K562 (cell line): ENCODE results near the gene LRMDA. TPM values are rescaled to one million over a fixed set of nuclear protein-coding genes. Genes with fewer than 3 reads are reported as not detected.

Experiments used
- ATAC-seq: fragments of 200-7000 bp; cut with Tn5 transposase; 3 replicates; pipeline ENCODE4 v1.9.1; 2020; ENCODE audit warnings: moderate library complexity
- BruUV-seq: library from RNA; stranded (reverse); fragments of 400-500 nt; replicated peaks from 2 replicates; lab custom pipeline; 2021; lab: Mats Ljungman, UMichigan
- CTCF ChIA-PET: fragments of 300-600 bp; formaldehyde crosslinking; extraction: SDS; loops from one replicate; lab custom pipeline; 2021; ENCODE audit warnings: low intra/inter-chr PET ratio; lab: Yijun Ruan, JAX
- POLR2A ChIA-PET: fragments of 300-600, 350-650 bp; sonication (Branson Sonifier 250); formaldehyde crosslinking; extraction: SDS; loops from one replicate; lab custom pipeline; 2021; ENCODE audit warnings: antibody characterized with exemption, inconsistent platforms; lab: Yijun Ruan, JAX
- DNase-seq, 4 experiments: peaks; one replicate each; pipeline versions ENCODE4 v3.0.0 to v3.0.0-alpha.2; 2011 to 2018; ENCODE audit warnings: low spot score in 3 of 4, mixed read lengths in 3 of 4; ENCODE audit errors: extremely low read depth in 1 of 4
- FAIRE-seq: peaks from 2 replicates; lab custom pipeline; 2011; peaks lifted over from hg19 to GRCh38; lab: Jason Lieb, UNC
- H2AFZ ChIP-seq: 2 replicates; pipeline ENCODE4 v1.6.0; 2011; ENCODE audit warnings: low read depth, low read length, control low read depth, inconsistent platforms
- H3K27ac ChIP-seq: fragments of 200-600 bp; 3 replicates; pipeline ENCODE4 v1.8.0; 2011; ENCODE audit warnings: low read depth, mild to moderate bottlenecking, control low read depth, inconsistent platforms, low read length, moderate library complexity, mixed read lengths; ENCODE audit errors: extremely low read depth
- H3K27me3 ChIP-seq, 2 experiments: fragments of 300-600 bp in 1 of 2; 2 replicates in 1 of 2; 3 replicates in 1 of 2; pipeline versions ENCODE4 v1.6.0 to v1.8.0; 2011; ENCODE audit warnings: inconsistent platforms in 2 of 2, low read length in 2 of 2, mild to moderate bottlenecking in 1 of 2, mixed read lengths in 1 of 2, moderate library complexity in 1 of 2; ENCODE audit not compliant: control insufficient read depth in 2 of 2, insufficient read depth in 2 of 2
- H3K36me3 ChIP-seq: fragments of 300-600 bp; 3 replicates; pipeline ENCODE4 v1.8.0; 2011; ENCODE audit warnings: mild to moderate bottlenecking, low read length, inconsistent platforms; ENCODE audit not compliant: control insufficient read depth, insufficient read depth
- H3K4me1 ChIP-seq, 2 experiments: fragments of 200-600 bp in 1 of 2; replicated peaks in 1 of 2; 2 replicates in 1 of 2; 3 replicates in 1 of 2; pipeline versions ENCODE4 v1.5.1 to v1.8.0; 2011; ENCODE audit warnings: inconsistent platforms in 2 of 2, low read length in 2 of 2, mild to moderate bottlenecking in 1 of 2, mixed read lengths in 1 of 2, moderate library complexity in 1 of 2; ENCODE audit not compliant: control insufficient read depth in 2 of 2, insufficient read depth in 2 of 2
- H3K4me2 ChIP-seq: 2 replicates; pipeline ENCODE4 v1.6.1; 2011; ENCODE audit warnings: low read length, control low read depth, inconsistent platforms, mixed read lengths; ENCODE audit not compliant: insufficient read depth
- H3K4me3 ChIP-seq: fragments of 200-600 bp; sonication (generic), shearing (Covaris generic); 2 replicates; pipeline ENCODE4 v1.5.1; 2016; ENCODE audit warnings: control low read depth, inconsistent platforms
- H3K79me2 ChIP-seq: fragments of 200-600 bp; 3 replicates; pipeline ENCODE4 v1.8.0; 2011; ENCODE audit warnings: low read length, inconsistent platforms; ENCODE audit not compliant: control insufficient read depth, insufficient read depth
- H3K9ac ChIP-seq, 2 experiments: 2 replicates each; pipeline versions ENCODE4 v1.6.0 to v1.6.1; 2011; ENCODE audit warnings: low read depth in 2 of 2, low read length in 2 of 2, control low read depth in 1 of 2, inconsistent platforms in 1 of 2, mild to moderate bottlenecking in 1 of 2, mixed read lengths in 1 of 2; ENCODE audit not compliant: insufficient read depth in 1 of 2
- H3K9me1 ChIP-seq: one replicate; pipeline ENCODE4 v1.6.0; 2011; ENCODE audit warnings: inconsistent platforms, mild to moderate bottlenecking, low read length, moderate library complexity; ENCODE audit not compliant: control insufficient read depth, insufficient read depth
- H3K9me3 ChIP-seq: replicated peaks from 2 replicates; pipeline ENCODE4 v1.5.1; 2011; ENCODE audit warnings: low read depth, low read length, inconsistent platforms; ENCODE audit not compliant: control insufficient read depth, insufficient read depth
- H4K20me1 ChIP-seq: replicated peaks from 2 replicates; pipeline ENCODE4 v1.6.1; 2011; ENCODE audit warnings: low read length, inconsistent platforms, mixed read lengths; ENCODE audit not compliant: control insufficient read depth, insufficient read depth
- MAFG ChIP-seq: fragments of 450-650 bp; conservative IDR thresholded peaks from 2 replicates; pipeline ENCODE4 v1.6.1; 2016; ENCODE audit warnings: missing genetic modification characterization, missing compliant biosample characterization
- RBM15 ChIP-seq: fragments of 200-400 bp; formaldehyde crosslinking; IDR thresholded peaks from 2 replicates; pipeline ENCODE4 v1.6.1; 2018; ENCODE audit warnings: mild to moderate bottlenecking, low read length, moderate library complexity; ENCODE audit not compliant: insufficient read depth
- RBM25 ChIP-seq: fragments of 200-400 bp; formaldehyde crosslinking; IDR thresholded peaks from 2 replicates; pipeline ENCODE4 v1.6.1; 2018; ENCODE audit warnings: low read length, low read depth, moderate library complexity; ENCODE audit not compliant: severe bottlenecking
- RFX7 ChIP-seq: fragments of 250-450 bp; sonication (Bioruptor Pico); IDR thresholded peaks from 2 replicates; pipeline ENCODE4 v1.5.1; 2021; ENCODE audit warnings: mild to moderate bottlenecking
- SIRT6 ChIP-seq: IDR thresholded peaks from one replicate; pipeline ENCODE4 v1.6.1; 2012; ENCODE audit warnings: low read depth, mild to moderate bottlenecking, control low read depth, inconsistent platforms, low read length, moderate library complexity
- ZKSCAN1 ChIP-seq: fragments of 150-350 bp; IDR thresholded peaks from 2 replicates; pipeline ENCODE4 v1.6.1; 2016; ENCODE audit warnings: low read depth, low read length
- ZNF175 ChIP-seq: fragments of 200-800 bp; sonication (Bioruptor generic); IDR thresholded peaks from 2 replicates; pipeline ENCODE4 v1.6.1; 2016; ENCODE audit warnings: low read depth, mild to moderate bottlenecking, missing genetic modification characterization, missing compliant biosample characterization
- WGBS: fragments of 100-300 bp; shearing (Covaris generic); methylation state at CpG from one replicate; pipeline ENCODE4 v1.1.6; 2016; ENCODE audit warnings: low coverage, mixed read lengths; ENCODE audit not compliant: insufficient coverage; ENCODE audit errors: missing lambda C conversion rate; 5-methylcytosine and 5-hydroxymethylcytosine counted together
- in situ Hi-C: fragments of 300-500 bp; cut with MboI; formaldehyde crosslinking; loops from 4 replicates; pipeline ENCODE4 v1.15.0; 2018; ENCODE audit warnings: inconsistent platforms, mixed read lengths
- intact Hi-C: fragments of 100-400 bp; cut with micrococcal nuclease; formaldehyde crosslinking; loops from 2 replicates; pipeline ENCODE4 v1.14.2; 2022
- polyA plus RNA-seq, 8 experiments: library from polyadenylated mRNA; depleted of rRNA in 4 of 8; stranded (reverse) in 5 of 8; unstranded in 3 of 8; fragments of >200 nt; fragmentation: Nextera tagmentation in 2 of 8; fragmentation: Illumina TruSeq in 1 of 8; extraction: Ambion mirVana in 2 of 8; extraction: Trizol in 1 of 8; gene quantifications; 2 replicates each; pipeline versions ENCODE4 v1.2.1 to v1.2.3, GENCODE V29; 2011 to 2014; ENCODE audit warnings: inconsistent platforms in 1 of 8, missing spikeins in 1 of 8
- total RNA-seq, 7 experiments: library from RNA; depleted of rRNA in 6 of 7; stranded (reverse); fragments of >200 nt in 6 of 7; fragmentation: Illumina TruSeq in 2 of 7; extraction: Trizol in 2 of 7; gene quantifications; 2 replicates each; pipeline versions ENCODE4 v1.2.1 to v1.2.3, GENCODE V29; 2011 to 2021; ENCODE audit warnings: low replicate concordance in 1 of 7
- TF ChIP-seq, protein P1 (sequence below): sonication (generic); formaldehyde crosslinking; IDR thresholded peaks from 2 replicates; pipeline ENCODE4 v1.5.0; 2020; ENCODE audit warnings: missing genetic modification reagents
- TF ChIP-seq, protein P2 (sequence below): sonication (generic); formaldehyde crosslinking; IDR thresholded peaks from 2 replicates; pipeline ENCODE4 v1.8.1; 2022; ENCODE audit warnings: missing genetic modification reagents
- TF ChIP-seq, protein P3 (sequence below), 2 experiments: fragments of 450-650 bp in 1 of 2; sonication (generic) in 1 of 2; formaldehyde crosslinking in 1 of 2; IDR thresholded peaks; 2 replicates each; pipeline versions ENCODE4 v1.7.1 to v1.9.0; 2016 to 2022; ENCODE audit warnings: inconsistent platforms in 1 of 2, mild to moderate bottlenecking in 1 of 2, missing genetic modification reagents in 1 of 2

LRMDA gene
- total and polyA plus RNA-seq, 9 of the 15 experiments (the other 6 are each of a cell fraction or from before 2014, with no cell fraction given), result 0.25 TPM; not detected in 8

DNA sequence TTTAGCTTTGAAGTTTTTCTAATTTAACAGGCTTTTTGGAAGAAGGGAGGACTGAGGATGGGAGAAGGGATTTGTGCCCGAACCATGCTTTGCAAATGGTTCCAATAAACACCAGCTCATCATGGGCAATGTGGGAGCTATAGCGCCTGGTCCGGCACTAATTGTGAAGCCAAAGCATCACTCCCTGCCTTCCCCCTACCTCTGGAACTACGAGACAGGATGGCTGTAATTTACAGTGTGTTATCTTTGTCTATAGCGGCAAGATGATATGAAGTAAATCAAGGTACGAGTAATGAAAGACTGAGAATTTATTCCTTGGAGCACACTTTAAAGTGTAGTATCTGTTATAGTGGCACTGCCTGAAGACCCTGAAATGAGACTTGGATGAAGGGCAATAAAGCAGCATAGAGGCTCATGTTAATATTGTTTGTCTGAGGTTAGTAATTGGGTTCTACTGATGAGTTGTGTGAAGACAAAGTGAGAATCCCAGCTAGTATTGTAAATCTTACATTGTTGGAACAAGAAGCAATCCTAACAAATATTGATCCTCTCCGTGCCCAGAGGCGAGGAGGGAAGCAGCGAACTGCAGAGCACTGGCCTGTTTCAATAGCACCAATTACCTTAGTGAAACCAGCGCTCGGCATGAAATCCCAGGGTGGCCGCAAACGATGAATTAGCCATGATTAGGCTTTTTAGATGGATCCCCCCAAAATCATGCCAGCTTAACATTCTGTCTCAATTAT is 507.1 kb downstream of the LRMDA start:
- DNase-seq (no peak), FAIRE-seq (no peak), ATAC-seq (no peak)
- Histone ChIP-seq H3K79me2 (no peaks in the 10 kb centered on the region), H3K9me3 (no peaks in the 10 kb centered on the region), H4K20me1 (no peaks in the 10 kb centered on the region), H3K36me3 (no peaks in the 10 kb centered on the region), H3K4me1 (no peaks in the 10 kb centered on the region), H3K9me1 (no peaks in the 10 kb centered on the region), H2AFZ (no peak overlapping the region), H3K27ac (no peak overlapping the region), H3K4me3 (no peak overlapping the region), H3K27me3 (no peaks in the 10 kb centered on the region), H3K9ac (no peak overlapping the region), H3K4me2 (no peak overlapping the region)
- intact Hi-C loops (no loop called here), in situ Hi-C loops (no loop called here)
- no TSS peak for BruUV-seq
- POLR2A ChIA-PET, result interaction anchor here (0.6 kb wide), 1 partner anchor 1113 kb away, joined by 4 read pairs; no protein-coding TSS in a partner anchor
- 0% methylated on average over 13 of the region's 13 CpGs for WGBS
- CTCF ChIA-PET, result no interaction called here
- TF ChIP-seq, protein P1, sequence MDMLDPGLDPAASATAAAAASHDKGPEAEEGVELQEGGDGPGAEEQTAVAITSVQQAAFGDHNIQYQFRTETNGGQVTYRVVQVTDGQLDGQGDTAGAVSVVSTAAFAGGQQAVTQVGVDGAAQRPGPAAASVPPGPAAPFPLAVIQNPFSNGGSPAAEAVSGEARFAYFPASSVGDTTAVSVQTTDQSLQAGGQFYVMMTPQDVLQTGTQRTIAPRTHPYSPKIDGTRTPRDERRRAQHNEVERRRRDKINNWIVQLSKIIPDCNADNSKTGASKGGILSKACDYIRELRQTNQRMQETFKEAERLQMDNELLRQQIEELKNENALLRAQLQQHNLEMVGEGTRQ (CRISPR knock-in tag), result no peak
- TF ChIP-seq MAFG (tag) (no peak), RBM15 (no peak), SIRT6 (no peak), RBM25 (no peak), RFX7 (no peak), ZNF175 (no peak), ZKSCAN1 (no peak)
- TF ChIP-seq, protein P2, sequence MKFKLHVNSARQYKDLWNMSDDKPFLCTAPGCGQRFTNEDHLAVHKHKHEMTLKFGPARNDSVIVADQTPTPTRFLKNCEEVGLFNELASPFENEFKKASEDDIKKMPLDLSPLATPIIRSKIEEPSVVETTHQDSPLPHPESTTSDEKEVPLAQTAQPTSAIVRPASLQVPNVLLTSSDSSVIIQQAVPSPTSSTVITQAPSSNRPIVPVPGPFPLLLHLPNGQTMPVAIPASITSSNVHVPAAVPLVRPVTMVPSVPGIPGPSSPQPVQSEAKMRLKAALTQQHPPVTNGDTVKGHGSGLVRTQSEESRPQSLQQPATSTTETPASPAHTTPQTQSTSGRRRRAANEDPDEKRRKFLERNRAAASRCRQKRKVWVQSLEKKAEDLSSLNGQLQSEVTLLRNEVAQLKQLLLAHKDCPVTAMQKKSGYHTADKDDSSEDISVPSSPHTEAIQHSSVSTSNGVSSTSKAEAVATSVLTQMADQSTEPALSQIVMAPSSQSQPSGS (CRISPR knock-in tag), result no peak
- TF ChIP-seq, protein P3, sequence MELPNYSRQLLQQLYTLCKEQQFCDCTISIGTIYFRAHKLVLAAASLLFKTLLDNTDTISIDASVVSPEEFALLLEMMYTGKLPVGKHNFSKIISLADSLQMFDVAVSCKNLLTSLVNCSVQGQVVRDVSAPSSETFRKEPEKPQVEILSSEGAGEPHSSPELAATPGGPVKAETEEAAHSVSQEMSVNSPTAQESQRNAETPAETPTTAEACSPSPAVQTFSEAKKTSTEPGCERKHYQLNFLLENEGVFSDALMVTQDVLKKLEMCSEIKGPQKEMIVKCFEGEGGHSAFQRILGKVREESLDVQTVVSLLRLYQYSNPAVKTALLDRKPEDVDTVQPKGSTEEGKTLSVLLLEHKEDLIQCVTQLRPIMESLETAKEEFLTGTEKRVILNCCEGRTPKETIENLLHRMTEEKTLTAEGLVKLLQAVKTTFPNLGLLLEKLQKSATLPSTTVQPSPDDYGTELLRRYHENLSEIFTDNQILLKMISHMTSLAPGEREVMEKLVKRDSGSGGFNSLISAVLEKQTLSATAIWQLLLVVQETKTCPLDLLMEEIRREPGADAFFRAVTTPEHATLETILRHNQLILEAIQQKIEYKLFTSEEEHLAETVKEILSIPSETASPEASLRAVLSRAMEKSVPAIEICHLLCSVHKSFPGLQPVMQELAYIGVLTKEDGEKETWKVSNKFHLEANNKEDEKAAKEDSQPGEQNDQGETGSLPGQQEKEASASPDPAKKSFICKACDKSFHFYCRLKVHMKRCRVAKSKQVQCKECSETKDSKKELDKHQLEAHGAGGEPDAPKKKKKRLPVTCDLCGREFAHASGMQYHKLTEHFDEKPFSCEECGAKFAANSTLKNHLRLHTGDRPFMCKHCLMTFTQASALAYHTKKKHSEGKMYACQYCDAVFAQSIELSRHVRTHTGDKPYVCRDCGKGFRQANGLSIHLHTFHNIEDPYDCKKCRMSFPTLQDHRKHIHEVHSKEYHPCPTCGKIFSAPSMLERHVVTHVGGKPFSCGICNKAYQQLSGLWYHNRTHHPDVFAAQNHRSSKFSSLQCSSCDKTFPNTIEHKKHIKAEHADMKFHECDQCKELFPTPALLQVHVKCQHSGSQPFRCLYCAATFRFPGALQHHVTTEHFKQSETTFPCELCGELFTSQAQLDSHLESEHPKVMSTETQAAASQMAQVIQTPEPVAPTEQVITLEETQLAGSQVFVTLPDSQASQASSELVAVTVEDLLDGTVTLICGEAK (IDR thresholded peaks at IDR 0.05), result no peak
- TF ChIP-seq, protein P3 (CRISPR knock-in tag; IDR thresholded peaks at IDR 0.05), result no peak
